ENCODE results near the gene MINDY4.
"Not testable (repeated sequence)": the region's sequence is repeated elsewhere in the genome, so short reads cannot be mapped to it uniquely, and the experiment has no call there.

MINDY4 gene

GRCh38 chr7:30799976-30800661 is 28.9 kb downstream of the MINDY4 start:
- no peaks in the 10 kb centered on the region for H3K4me1 ChIP-seq (ENCODE audit: control insufficient read depth, insufficient read depth, low read length)
- H3K36me3 ChIP-seq (ENCODE audit: control insufficient read depth, insufficient read depth, low read length), result no peaks in the 10 kb centered on the region
- no peaks in the 10 kb centered on the region for H3K9me3 ChIP-seq (ENCODE audit: control insufficient read depth, insufficient read depth, low read length)
- H3K9ac ChIP-seq (ENCODE audit: low read depth, low read length), result no peak overlapping the region
- no peak overlapping the region for H3K4me3 ChIP-seq (ENCODE audit: low read depth, low read length)
- H3K27me3 ChIP-seq (ENCODE audit: control insufficient read depth, insufficient read depth, low read length), result no peaks in the 10 kb centered on the region

- Histone ChIP-seq H3K36me3 (ENCODE audit: control insufficient read depth, insufficient read depth, low read length) (no peaks in the 10 kb centered on the region), H3K9me3 (ENCODE audit: control insufficient read depth, insufficient read depth, low read length) (no peaks in the 10 kb centered on the region), H3K9ac (ENCODE audit: low read depth, low read length) (no peak overlapping the region), H3K4me3 (ENCODE audit: low read depth, low read length) (no peak overlapping the region), H3K27me3 (ENCODE audit: control insufficient read depth, insufficient read depth, low read length) (no peaks in the 10 kb centered on the region), H3K4me1 (ENCODE audit: control insufficient read depth, insufficient read depth, low read length) (no peaks in the 10 kb centered on the region)
Observed at GRCh38 chr7:30800785-30801252, 29.6 kb downstream of the MINDY4 start.

DNA sequence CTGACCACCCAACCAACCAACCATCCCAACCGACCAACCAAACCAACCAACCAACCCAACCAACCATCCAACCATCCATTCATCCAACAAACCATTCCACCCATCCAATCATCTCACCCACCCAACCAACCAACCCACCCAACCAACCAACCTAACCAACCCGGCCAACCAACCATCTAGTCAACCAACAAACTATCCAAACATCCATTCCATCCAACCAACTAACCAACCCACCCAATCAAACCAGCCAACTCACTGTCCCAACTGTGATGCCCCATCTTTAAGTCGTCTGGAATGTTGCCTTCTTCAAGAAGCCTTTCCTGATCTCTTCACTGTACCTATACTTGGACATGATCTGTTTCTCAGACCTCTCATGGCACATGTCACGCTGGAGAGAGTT is 31.6 kb downstream of the MINDY4 start:
- no peaks in the 10 kb centered on the region for H3K4me1 ChIP-seq (ENCODE audit: control insufficient read depth, insufficient read depth, low read length)

DNA sequence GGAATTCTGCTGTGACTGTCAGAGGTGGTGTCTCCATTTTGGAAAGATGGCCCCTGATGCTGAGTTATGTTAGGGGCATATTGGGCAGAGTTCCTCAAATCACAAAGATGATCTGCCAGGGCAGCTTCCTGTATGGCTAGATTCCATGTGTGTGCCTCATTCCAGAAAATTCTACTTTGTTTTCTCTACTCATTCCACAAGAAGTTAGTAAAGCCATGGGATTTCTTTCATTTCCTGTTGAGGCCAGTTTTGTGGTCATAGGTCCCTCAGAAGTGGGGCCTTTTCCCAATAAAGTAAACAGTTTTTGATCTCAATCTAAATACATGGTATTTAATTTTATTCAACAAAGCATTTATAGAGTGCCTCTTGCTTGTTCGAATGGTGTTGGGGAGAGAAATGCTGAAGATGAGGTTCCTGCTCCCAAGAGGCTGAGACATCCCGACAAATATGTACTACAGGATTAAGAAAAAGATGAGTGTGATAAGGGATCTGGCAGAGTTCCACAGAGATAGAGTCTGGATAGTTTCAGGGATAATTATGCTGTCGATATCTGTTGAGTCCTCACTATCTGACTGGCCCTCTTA is 33.0 kb downstream of the MINDY4 start:
- no peak overlapping the region for H3K4me3 ChIP-seq (ENCODE audit: low read depth, low read length)

More for the DNA sequence above, 31.6 kb downstream of the MINDY4 start:
- no peak overlapping the region for H3K9ac ChIP-seq (ENCODE audit: low read depth, low read length)
- no peaks in the 10 kb centered on the region for H3K27me3 ChIP-seq (ENCODE audit: control insufficient read depth, insufficient read depth, low read length)
- H3K36me3 ChIP-seq (ENCODE audit: control insufficient read depth, insufficient read depth, low read length), result no peaks in the 10 kb centered on the region
- no peaks in the 10 kb centered on the region for H3K9me3 ChIP-seq (ENCODE audit: control insufficient read depth, insufficient read depth, low read length)
- no peak overlapping the region for H3K4me3 ChIP-seq (ENCODE audit: low read depth, low read length)

GRCh38 chr7:30805081-30805691 is 34.0 kb downstream of the MINDY4 start:
- Histone ChIP-seq H3K9ac (ENCODE audit: low read depth, low read length) (no peak overlapping the region), H3K9me3 (ENCODE audit: control insufficient read depth, insufficient read depth, low read length) (no peaks in the 10 kb centered on the region), H3K4me3 (ENCODE audit: low read depth, low read length) (no peak overlapping the region), H3K27me3 (ENCODE audit: control insufficient read depth, insufficient read depth, low read length) (no peaks in the 10 kb centered on the region), H3K36me3 (ENCODE audit: control insufficient read depth, insufficient read depth, low read length) (no peaks in the 10 kb centered on the region), H3K4me1 (ENCODE audit: control insufficient read depth, insufficient read depth, low read length) (no peaks in the 10 kb centered on the region)

More for the DNA sequence above, 33.0 kb downstream of the MINDY4 start:
- no peaks in the 10 kb centered on the region for H3K27me3 ChIP-seq (ENCODE audit: control insufficient read depth, insufficient read depth, low read length)
- H3K9me3 ChIP-seq (ENCODE audit: control insufficient read depth, insufficient read depth, low read length), result no peaks in the 10 kb centered on the region
- H3K9ac ChIP-seq (ENCODE audit: low read depth, low read length), result no peak overlapping the region
- H3K36me3 ChIP-seq (ENCODE audit: control insufficient read depth, insufficient read depth, low read length), result no peaks in the 10 kb centered on the region
- no peaks in the 10 kb centered on the region for H3K4me1 ChIP-seq (ENCODE audit: control insufficient read depth, insufficient read depth, low read length)

DNA sequence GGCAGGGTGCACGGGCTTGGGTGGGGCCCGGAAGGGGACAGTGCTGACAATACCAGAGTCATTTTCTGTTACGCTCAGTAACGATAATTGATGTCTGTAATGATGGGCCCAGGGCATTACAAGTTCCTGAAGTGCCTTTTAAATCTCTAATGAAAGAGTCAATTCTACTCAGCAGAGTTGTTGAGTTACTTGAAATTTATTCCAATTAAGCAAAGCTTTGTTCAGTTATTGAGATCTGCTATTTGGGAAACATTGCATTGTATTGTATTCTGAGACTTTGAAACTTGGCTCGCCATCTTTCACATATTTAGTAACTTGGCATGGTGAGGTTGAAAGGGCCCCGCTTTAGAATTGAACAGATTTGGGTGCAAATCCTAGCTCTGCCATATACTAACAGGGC is 34.7 kb downstream of the MINDY4 start:
- Histone ChIP-seq H3K4me3 (ENCODE audit: low read depth, low read length) (no peak overlapping the region), H3K36me3 (ENCODE audit: control insufficient read depth, insufficient read depth, low read length) (no peaks in the 10 kb centered on the region), H3K4me1 (ENCODE audit: control insufficient read depth, insufficient read depth, low read length) (no peaks in the 10 kb centered on the region), H3K27me3 (ENCODE audit: control insufficient read depth, insufficient read depth, low read length) (no peaks in the 10 kb centered on the region), H3K9ac (ENCODE audit: low read depth, low read length) (no peak overlapping the region), H3K9me3 (ENCODE audit: control insufficient read depth, insufficient read depth, low read length) (no peaks in the 10 kb centered on the region)

GRCh38 chr7:30807477-30807876 is 36.3 kb downstream of the MINDY4 start:
- H3K4me3 ChIP-seq (ENCODE audit: low read depth, low read length); H3K4me1 ChIP-seq (ENCODE audit: control insufficient read depth, insufficient read depth, low read length); H3K27me3 ChIP-seq (ENCODE audit: control insufficient read depth, insufficient read depth, low read length); H3K36me3 ChIP-seq (ENCODE audit: control insufficient read depth, insufficient read depth, low read length); H3K9me3 ChIP-seq (ENCODE audit: control insufficient read depth, insufficient read depth, low read length); H3K9ac ChIP-seq (ENCODE audit: low read depth, low read length): not testable (repeated sequence)

DNA sequence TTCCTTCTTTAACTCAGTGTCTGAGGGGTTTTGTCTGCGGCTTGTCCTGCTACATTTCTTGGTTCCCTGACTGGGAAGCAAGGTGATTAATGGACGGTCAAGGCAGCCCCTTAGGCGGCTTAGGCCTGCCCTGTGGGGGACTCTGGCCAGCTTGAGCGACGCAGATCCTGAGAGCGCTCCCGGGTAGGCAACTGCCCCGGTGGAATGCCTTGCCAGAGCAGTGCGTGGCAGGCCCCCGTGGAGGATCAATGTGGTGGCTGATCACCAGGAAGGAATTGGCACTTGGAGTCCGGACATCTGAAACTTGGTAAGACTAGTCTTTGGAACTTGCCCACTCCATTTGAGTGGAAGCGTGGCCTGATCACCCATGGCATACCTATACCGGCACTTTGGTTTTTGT is 36.7 kb downstream of the MINDY4 start:
- not testable (repeated sequence) for H3K9me3 ChIP-seq (ENCODE audit: control insufficient read depth, insufficient read depth, low read length); H3K9ac ChIP-seq (ENCODE audit: low read depth, low read length); H3K4me1 ChIP-seq (ENCODE audit: control insufficient read depth, insufficient read depth, low read length); H3K4me3 ChIP-seq (ENCODE audit: low read depth, low read length); H3K27me3 ChIP-seq (ENCODE audit: control insufficient read depth, insufficient read depth, low read length); H3K36me3 ChIP-seq (ENCODE audit: control insufficient read depth, insufficient read depth, low read length)

DNA sequence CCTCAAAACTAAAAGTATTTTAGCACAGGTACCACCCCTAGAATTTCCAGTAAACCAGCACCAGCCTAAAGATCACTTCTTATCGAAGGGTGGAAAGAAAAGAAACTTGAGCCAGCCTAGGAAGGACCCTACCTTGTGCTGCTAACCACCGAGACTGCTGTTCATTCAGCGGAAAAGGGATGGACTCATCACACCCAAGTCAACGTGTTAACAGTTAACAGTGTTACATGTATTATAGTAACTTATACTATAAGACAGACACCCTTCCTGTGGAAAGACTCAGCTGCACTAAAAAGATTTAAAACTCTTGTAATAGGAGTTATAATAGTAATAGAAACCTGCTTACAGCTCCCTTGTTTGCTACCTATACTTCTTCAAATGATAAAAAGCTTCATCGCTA is 39.8 kb downstream of the MINDY4 start:
- H3K9ac ChIP-seq (ENCODE audit: low read depth, low read length), result no peak overlapping the region
- no peak overlapping the region for H3K4me3 ChIP-seq (ENCODE audit: low read depth, low read length)
- no peaks in the 10 kb centered on the region for H3K9me3 ChIP-seq (ENCODE audit: control insufficient read depth, insufficient read depth, low read length)
- H3K27me3 ChIP-seq (ENCODE audit: control insufficient read depth, insufficient read depth, low read length), result no peaks in the 10 kb centered on the region
- no peaks in the 10 kb centered on the region for H3K36me3 ChIP-seq (ENCODE audit: control insufficient read depth, insufficient read depth, low read length)
- H3K4me1 ChIP-seq (ENCODE audit: control insufficient read depth, insufficient read depth, low read length), result no peaks in the 10 kb centered on the region

GRCh38 chr7:30812676-30813075 is 41.5 kb downstream of the MINDY4 start:
- no peaks in the 10 kb centered on the region for H3K4me1 ChIP-seq (ENCODE audit: control insufficient read depth, insufficient read depth, low read length)
- no peaks in the 10 kb centered on the region for H3K9me3 ChIP-seq (ENCODE audit: control insufficient read depth, insufficient read depth, low read length)
- no peak overlapping the region for H3K4me3 ChIP-seq (ENCODE audit: low read depth, low read length)
- no peak overlapping the region for H3K9ac ChIP-seq (ENCODE audit: low read depth, low read length)
- H3K36me3 ChIP-seq (ENCODE audit: control insufficient read depth, insufficient read depth, low read length), result no peaks in the 10 kb centered on the region
- H3K27me3 ChIP-seq (ENCODE audit: control insufficient read depth, insufficient read depth, low read length), result no peaks in the 10 kb centered on the region

DNA sequence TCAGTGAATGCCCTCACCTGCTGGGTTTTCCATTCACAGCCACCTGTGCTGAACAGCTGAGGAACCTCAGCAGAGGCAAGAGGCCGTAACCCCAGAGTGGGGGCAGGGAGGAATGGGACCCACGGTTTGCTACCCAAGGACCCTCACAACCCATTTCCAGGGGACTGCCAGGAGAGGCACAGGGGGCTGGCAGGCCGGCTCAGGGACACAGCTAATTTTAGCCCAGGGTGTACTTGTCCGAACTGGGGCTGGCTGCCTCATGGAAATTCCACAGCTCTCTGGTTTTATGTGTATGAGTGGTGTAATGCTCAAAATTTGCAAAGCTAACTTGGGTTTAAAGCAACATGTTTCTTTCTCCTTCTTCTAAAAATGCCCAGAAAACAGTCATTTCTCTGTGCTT is 42.2 kb downstream of the MINDY4 start:
- Histone ChIP-seq H3K4me1 (ENCODE audit: control insufficient read depth, insufficient read depth, low read length) (no peaks in the 10 kb centered on the region), H3K27me3 (ENCODE audit: control insufficient read depth, insufficient read depth, low read length) (no peaks in the 10 kb centered on the region), H3K4me3 (ENCODE audit: low read depth, low read length) (no peak overlapping the region), H3K9ac (ENCODE audit: low read depth, low read length) (no peak overlapping the region), H3K9me3 (ENCODE audit: control insufficient read depth, insufficient read depth, low read length) (no peaks in the 10 kb centered on the region), H3K36me3 (ENCODE audit: control insufficient read depth, insufficient read depth, low read length) (no peaks in the 10 kb centered on the region)

Measured in iPS-15b (cell line).